ELF-1 (cell line): ENCODE measurements around the gene TCF7.

Experiments used
- DNase-seq: peaks from one replicate; pipeline ENCODE4 v3.0.0-alpha.2; 2016; ENCODE audit warnings: low read depth, low spot score

TCF7 gene

GRCh38 chr5:134113363-134113889 lies 1.1 kb upstream of the TCF7 start:
- no peak for DNase-seq

GRCh38 chr5:134114886-134115805 lies 665 bp downstream of the TCF7 start:
- peak; percentile 81 for DNase-seq

- DNase-seq = no peak
Measured at GRCh38 chr5:134115806-134116175, 1.3 kb downstream of the TCF7 start.

- DNase-seq = no peak
Measured at GRCh38 chr5:134116286-134116685, 1.8 kb downstream of the TCF7 start.

- no peak for DNase-seq
Measured at GRCh38 chr5:134116789-134117761, 2.6 kb downstream of the TCF7 start.

GRCh38 chr5:134118212-134118835 lies 3.8 kb downstream of the TCF7 start:
- DNase-seq = no peak

GRCh38 chr5:134119720-134120119 lies 5.2 kb downstream of the TCF7 start:
- DNase-seq = no peak

GRCh38 chr5:134120386-134121138 lies 6.1 kb downstream of the TCF7 start:
- DNase-seq = no peak

- no peak for DNase-seq
Measured at GRCh38 chr5:134122530-134122929, 8.0 kb downstream of the TCF7 start.

- DNase-seq = no peak
Measured at GRCh38 chr5:134123360-134123759, 8.9 kb downstream of the TCF7 start.

- no peak for DNase-seq
Measured at GRCh38 chr5:134124289-134125038, 10.0 kb downstream of the TCF7 start.

GRCh38 chr5:134125039-134126015 lies 10.8 kb downstream of the TCF7 start:
- no peak for DNase-seq

GRCh38 chr5:134127376-134127861 lies 12.9 kb downstream of the TCF7 start:
- DNase-seq = no peak

- no peak for DNase-seq
Measured at GRCh38 chr5:134127988-134128647, 13.6 kb downstream of the TCF7 start.

GRCh38 chr5:134128648-134128995 lies 14.1 kb downstream of the TCF7 start:
- DNase-seq = no peak

- DNase-seq = no peak
Measured at GRCh38 chr5:134129411-134130238, 15.1 kb downstream of the TCF7 start.

- no peak for DNase-seq
Measured at GRCh38 chr5:134130239-134130945, 15.9 kb downstream of the TCF7 start.
